Measurements from ENCODE around the gene FBLL1. TPM values are rescaled to one million over a fixed set of nuclear protein-coding genes. Genes with fewer than 3 reads are reported as not detected.

FBLL1 gene
- total and polyA plus RNA-seq, 2 donors (not counting 3 experiments of a cell fraction or from before 2014, with no cell fraction given) = 0.44 to 2.5 TPM

DNA sequence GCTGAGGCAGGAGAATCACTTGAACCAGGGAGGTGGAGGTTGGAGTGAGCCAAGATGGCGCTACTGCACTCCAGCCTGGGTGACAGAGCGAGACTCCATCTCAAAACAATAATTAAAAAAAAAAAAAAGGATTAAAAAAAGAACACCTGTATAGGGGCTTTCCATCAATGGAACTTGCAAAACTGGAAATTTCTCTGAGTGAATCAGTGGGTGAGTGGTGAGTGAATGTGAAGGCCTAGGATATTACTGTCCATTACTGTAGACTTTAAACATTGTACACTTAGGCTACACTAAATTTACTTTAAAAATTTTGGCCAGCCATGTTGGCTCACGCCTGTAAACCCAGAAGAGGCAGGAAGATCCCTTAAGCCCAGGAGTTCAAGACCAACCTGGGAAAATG is 48.5 kb upstream of the FBLL1 start:
- no peaks in the 10 kb centered on the region for H3K4me1 ChIP-seq (ENCODE audit: control insufficient read depth, extremely low read depth, insufficient read depth, low read length)
- H3K9ac ChIP-seq (replicated peaks; ENCODE audit: extremely low read depth, insufficient read depth, low read length) = no peak overlapping the region
- dilution Hi-C loops (cut with MboI; ENCODE audit: extremely low pct_ligation_motif_present, low sequenced_read_pairs) = no loop called here
- intact Hi-C loops (cut with micrococcal nuclease) = loop anchor here (10.0 kb wide), 1 partner anchor 1104 kb away; the partner anchor contains the start of gene SPDL1
- ChIA-PET CTCF (no interaction called here), POLR2A (no interaction called here)
- H4K20me1 ChIP-seq (replicated peaks; ENCODE audit: control insufficient read depth, extremely low read depth, insufficient read depth, low read length) = no peaks in the 10 kb centered on the region
- no peaks in the 10 kb centered on the region for H3K9me3 ChIP-seq (replicated peaks; ENCODE audit: control insufficient read depth, insufficient read depth, low read length)
- no TSS peak for BruUV-seq (replicated peaks)
- H3K79me2 ChIP-seq (ENCODE audit: control insufficient read depth, insufficient read depth, low read length) = no peaks in the 10 kb centered on the region
- no peak overlapping the region for H2AFZ ChIP-seq (ENCODE audit: low read depth, low read length)
- H3K36me3 ChIP-seq (ENCODE audit: control insufficient read depth in 2 of 2, extremely low read depth in 1 of 2, insufficient read depth in 2 of 2, low read length in 2 of 2) = no peaks in the 10 kb centered on the region
- DNase-seq (ENCODE audit: low read depth, low spot score) (no peak), FAIRE-seq (no peak)
- no peak overlapping the region for H3K4me3 ChIP-seq (replicated peaks in 1 of 3; ENCODE audit: insufficient read depth in 1 of 3, low read depth in 1 of 3, low read length in 3 of 3)
- H3K9me1 ChIP-seq (replicated peaks; ENCODE audit: control insufficient read depth, extremely low read depth, insufficient read depth, low read length) = no peaks in the 10 kb centered on the region
- no peaks in the 10 kb centered on the region for H3K27me3 ChIP-seq (ENCODE audit: control insufficient read depth in 2 of 2, insufficient read depth in 2 of 2, low read length in 2 of 2)
- H3K27ac ChIP-seq (ENCODE audit: insufficient read depth, low read depth, low read length) = no peak overlapping the region
- no peak for TF ChIP-seq GATA2 (IDR thresholded peaks at IDR 0.05; ENCODE audit: insufficient read depth, insufficient read length, low read depth, low read length)
- TF ChIP-seq POLR2AphosphoS5 (IDR thresholded peaks at IDR 0.05; ENCODE audit: insufficient read depth, low read depth, low read length) = no peak
- no peak overlapping the region for H3K4me2 ChIP-seq (ENCODE audit: insufficient read depth, low read length)

GRCh38 chr5:168481330-168481788 is 47.7 kb upstream of the FBLL1 start:
- Histone ChIP-seq H4K20me1 (replicated peaks; ENCODE audit: control insufficient read depth, extremely low read depth, insufficient read depth, low read length) (no peaks in the 10 kb centered on the region), H3K4me1 (ENCODE audit: control insufficient read depth, extremely low read depth, insufficient read depth, low read length) (no peaks in the 10 kb centered on the region), H3K27me3 (ENCODE audit: control insufficient read depth in 2 of 2, insufficient read depth in 2 of 2, low read length in 2 of 2) (no peaks in the 10 kb centered on the region), H2AFZ (ENCODE audit: low read depth, low read length) (no peak overlapping the region), H3K4me2 (ENCODE audit: insufficient read depth, low read length) (no peak overlapping the region), H3K9me3 (replicated peaks; ENCODE audit: control insufficient read depth, insufficient read depth, low read length) (no peaks in the 10 kb centered on the region), H3K36me3 (ENCODE audit: control insufficient read depth in 2 of 2, extremely low read depth in 1 of 2, insufficient read depth in 2 of 2, low read length in 2 of 2) (no peaks in the 10 kb centered on the region), H3K79me2 (ENCODE audit: control insufficient read depth, insufficient read depth, low read length) (no peaks in the 10 kb centered on the region), H3K9ac (replicated peaks; ENCODE audit: extremely low read depth, insufficient read depth, low read length) (no peak overlapping the region), H3K4me3 (replicated peaks in 1 of 3; ENCODE audit: insufficient read depth in 1 of 3, low read depth in 1 of 3, low read length in 3 of 3) (no peak overlapping the region), H3K9me1 (replicated peaks; ENCODE audit: control insufficient read depth, extremely low read depth, insufficient read depth, low read length) (no peaks in the 10 kb centered on the region), H3K27ac (ENCODE audit: insufficient read depth, low read depth, low read length) (no peak overlapping the region)
- no TSS peak for BruUV-seq (replicated peaks)
- intact Hi-C loops (cut with micrococcal nuclease) = loop anchor here (10.0 kb wide), 1 partner anchor 1103 kb away; the partner anchor contains the start of gene SPDL1
- TF ChIP-seq FOS (IDR thresholded peaks at IDR 0.05; ENCODE audit: borderline replicate concordance, insufficient read depth, low read length) = no peak
- TF ChIP-seq POLR2AphosphoS5 (IDR thresholded peaks at IDR 0.05; ENCODE audit: insufficient read depth, low read depth, low read length) = no peak
- TF ChIP-seq GATA2 (IDR thresholded peaks at IDR 0.05; ENCODE audit: insufficient read depth, insufficient read length, low read depth, low read length) = no peak
- TF ChIP-seq JUN (IDR thresholded peaks at IDR 0.05; ENCODE audit: borderline replicate concordance, insufficient read depth, insufficient read length, low read depth) = no peak
- TF ChIP-seq, protein P1, sequence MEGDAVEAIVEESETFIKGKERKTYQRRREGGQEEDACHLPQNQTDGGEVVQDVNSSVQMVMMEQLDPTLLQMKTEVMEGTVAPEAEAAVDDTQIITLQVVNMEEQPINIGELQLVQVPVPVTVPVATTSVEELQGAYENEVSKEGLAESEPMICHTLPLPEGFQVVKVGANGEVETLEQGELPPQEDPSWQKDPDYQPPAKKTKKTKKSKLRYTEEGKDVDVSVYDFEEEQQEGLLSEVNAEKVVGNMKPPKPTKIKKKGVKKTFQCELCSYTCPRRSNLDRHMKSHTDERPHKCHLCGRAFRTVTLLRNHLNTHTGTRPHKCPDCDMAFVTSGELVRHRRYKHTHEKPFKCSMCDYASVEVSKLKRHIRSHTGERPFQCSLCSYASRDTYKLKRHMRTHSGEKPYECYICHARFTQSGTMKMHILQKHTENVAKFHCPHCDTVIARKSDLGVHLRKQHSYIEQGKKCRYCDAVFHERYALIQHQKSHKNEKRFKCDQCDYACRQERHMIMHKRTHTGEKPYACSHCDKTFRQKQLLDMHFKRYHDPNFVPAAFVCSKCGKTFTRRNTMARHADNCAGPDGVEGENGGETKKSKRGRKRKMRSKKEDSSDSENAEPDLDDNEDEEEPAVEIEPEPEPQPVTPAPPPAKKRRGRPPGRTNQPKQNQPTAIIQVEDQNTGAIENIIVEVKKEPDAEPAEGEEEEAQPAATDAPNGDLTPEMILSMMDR (IDR thresholded peaks at IDR 0.05; ENCODE audit: extremely low read depth in 1 of 2, insufficient read depth in 1 of 2, low read depth in 1 of 2, low read length in 2 of 2) = no peak
- TF ChIP-seq POLR2A (IDR thresholded peaks at IDR 0.05; ENCODE audit: low read depth, low read length) = no peak
- no peak for TF ChIP-seq MYC (IDR thresholded peaks at IDR 0.05; ENCODE audit: low read depth, low read length)
- no peak for TF ChIP-seq EZH2 (IDR thresholded peaks at IDR 0.05; ENCODE audit: borderline replicate concordance, low read depth, low read length, severe bottlenecking)
- no peak for TF ChIP-seq MAX (IDR thresholded peaks at IDR 0.05; ENCODE audit: insufficient read depth, insufficient read length)
- dilution Hi-C loops (cut with MboI; ENCODE audit: extremely low pct_ligation_motif_present, low sequenced_read_pairs) = no loop called here
- ChIA-PET POLR2A (no interaction called here), CTCF (no interaction called here)
- DNase-seq (ENCODE audit: low read depth, low spot score) (no peak), FAIRE-seq (no peak)
